NCI-H2107 treated with DMSO at 0.1 percent for 48 hours (cell line): ENCODE measurements around the gene REG3G.
"Not testable (repeated sequence)": the region's sequence is repeated elsewhere in the genome, so short reads cannot be mapped to it uniquely, and the experiment has no call there.

Experiments
- DNase-seq: peaks from one replicate; lab custom pipeline; 2025; ENCODE audit not compliant: unreplicated experiment; lab: John Stamatoyannopoulos, UW

REG3G gene

GRCh38 chr2:79013629-79014028 lies 11.9 kb upstream of the REG3G start:
- no peak for DNase-seq

GRCh38 chr2:79016342-79016741 lies 9.2 kb upstream of the REG3G start:
- DNase-seq, result no peak

- no peak for DNase-seq
Measured at GRCh38 chr2:79026061-79026460, 559 bp downstream of the REG3G start.

- no peak for DNase-seq
Measured at GRCh38 chr2:79039944-79040343, 14.4 kb downstream of the REG3G start.

GRCh38 chr2:79041032-79041448 lies 15.5 kb downstream of the REG3G start:
- DNase-seq, result no peak

- not testable (repeated sequence) for DNase-seq
Measured at GRCh38 chr2:79053486-79053885, 28.0 kb downstream of the REG3G start.

DNA sequence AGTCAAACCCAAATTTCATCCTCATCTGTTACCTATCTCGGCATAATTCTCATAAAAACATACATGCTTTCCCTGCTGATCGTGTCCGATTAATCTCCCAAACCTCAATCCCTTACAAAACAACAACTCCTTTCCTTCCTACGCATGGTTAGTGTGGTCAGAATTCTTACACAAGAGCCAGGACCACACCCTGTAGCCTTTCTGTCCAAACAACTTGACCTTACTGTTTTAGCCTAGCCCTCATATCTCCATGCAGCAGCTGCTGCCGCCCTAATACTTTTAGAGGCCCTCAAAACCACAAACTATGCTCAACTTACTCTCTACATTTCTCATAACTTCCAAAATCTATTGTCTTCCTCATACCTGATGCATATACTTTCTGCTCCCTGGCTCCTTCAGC lies 29.3 kb downstream of the REG3G start:
- not testable (repeated sequence) for DNase-seq

- no peak for DNase-seq
Measured at GRCh38 chr2:79065201-79065600, 39.7 kb downstream of the REG3G start.

DNA sequence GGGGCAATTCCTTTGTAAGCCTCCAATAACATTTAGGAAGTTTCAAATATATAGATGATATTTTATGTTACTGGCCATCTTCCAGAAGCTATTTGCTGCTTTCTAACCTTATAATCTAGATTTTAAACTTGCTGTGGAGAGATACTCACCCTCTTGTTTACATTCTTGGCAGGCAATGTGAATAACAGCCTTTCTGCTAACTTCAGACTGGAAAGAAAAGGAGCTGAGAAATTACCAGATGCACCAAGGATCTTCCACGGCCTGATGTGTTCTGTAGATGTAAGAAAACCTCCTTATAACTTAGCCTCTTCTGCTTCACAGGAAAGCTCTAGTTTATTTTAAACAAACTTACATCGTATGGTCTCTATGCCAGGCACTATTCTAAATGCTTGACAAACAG lies 45.6 kb downstream of the REG3G start:
- no peak for DNase-seq
